ENCODE results near the gene DLX1. TPM values are rescaled to one million over a fixed set of nuclear protein-coding genes. Genes with fewer than 3 reads are reported as not detected.

Gene DLX1
- total RNA-seq, 1 experiment from 2014 or later, result 3.5 TPM

DNA sequence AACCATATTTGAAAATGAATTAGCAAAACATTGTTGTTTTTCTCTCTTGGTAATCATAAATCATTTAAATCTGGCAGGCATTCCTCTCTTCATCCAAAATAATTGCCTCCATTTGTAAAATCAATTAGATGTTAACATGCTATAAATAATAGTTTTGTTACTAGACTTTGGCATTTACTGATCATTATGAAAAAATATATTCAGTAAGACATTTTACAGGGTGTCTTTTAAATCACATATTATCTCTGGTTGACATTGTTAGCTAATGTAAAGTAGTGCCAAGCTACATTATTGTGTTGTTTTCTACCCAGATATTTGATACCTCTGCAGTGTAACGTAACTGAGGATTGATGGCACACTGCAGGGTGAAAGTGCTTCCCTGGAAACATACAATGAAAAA, 31.8 kb upstream of the DLX1 start:
- peaks cover 12% of the 10 kb centered on the region; the same call in 1 of the 2 replicates for H3K4me1 ChIP-seq (ENCODE audit: control insufficient read depth, insufficient read depth, low read length)
- ATAC-seq (no peak), DNase-seq (ENCODE audit: low read depth, low spot score) (no peak)
- no peaks in the 10 kb centered on the region for H3K27me3 ChIP-seq (ENCODE audit: control insufficient read depth, insufficient read depth, low read length)
- no TSS peak for BruUV-seq (replicated peaks)
- CTCF ChIA-PET, result no interaction called here
- no peak overlapping the region for H3K4me3 ChIP-seq (ENCODE audit: low read depth in 2 of 2, low read length in 2 of 2)
- intact Hi-C loops (cut with micrococcal nuclease; ENCODE audit: unreplicated experiment), result no loop called here
- no peaks in the 10 kb centered on the region for H3K36me3 ChIP-seq (ENCODE audit: control insufficient read depth, insufficient read depth, low read length)
- H3K27ac ChIP-seq (ENCODE audit: low read length), result no peak overlapping the region
- no peaks in the 10 kb centered on the region for H3K9me3 ChIP-seq (ENCODE audit: control insufficient read depth, insufficient read depth, low read depth, low read length)
- POLR2A ChIA-PET, result no interaction called here
- TF ChIP-seq, protein P1, sequence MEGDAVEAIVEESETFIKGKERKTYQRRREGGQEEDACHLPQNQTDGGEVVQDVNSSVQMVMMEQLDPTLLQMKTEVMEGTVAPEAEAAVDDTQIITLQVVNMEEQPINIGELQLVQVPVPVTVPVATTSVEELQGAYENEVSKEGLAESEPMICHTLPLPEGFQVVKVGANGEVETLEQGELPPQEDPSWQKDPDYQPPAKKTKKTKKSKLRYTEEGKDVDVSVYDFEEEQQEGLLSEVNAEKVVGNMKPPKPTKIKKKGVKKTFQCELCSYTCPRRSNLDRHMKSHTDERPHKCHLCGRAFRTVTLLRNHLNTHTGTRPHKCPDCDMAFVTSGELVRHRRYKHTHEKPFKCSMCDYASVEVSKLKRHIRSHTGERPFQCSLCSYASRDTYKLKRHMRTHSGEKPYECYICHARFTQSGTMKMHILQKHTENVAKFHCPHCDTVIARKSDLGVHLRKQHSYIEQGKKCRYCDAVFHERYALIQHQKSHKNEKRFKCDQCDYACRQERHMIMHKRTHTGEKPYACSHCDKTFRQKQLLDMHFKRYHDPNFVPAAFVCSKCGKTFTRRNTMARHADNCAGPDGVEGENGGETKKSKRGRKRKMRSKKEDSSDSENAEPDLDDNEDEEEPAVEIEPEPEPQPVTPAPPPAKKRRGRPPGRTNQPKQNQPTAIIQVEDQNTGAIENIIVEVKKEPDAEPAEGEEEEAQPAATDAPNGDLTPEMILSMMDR (IDR thresholded peaks at IDR 0.05), result no peak
- TF ChIP-seq POLR2AphosphoS5 (IDR thresholded peaks at IDR 0.05; ENCODE audit: low read depth, low read length) (no peak), SIN3A (IDR thresholded peaks at IDR 0.05; ENCODE audit: borderline replicate concordance, insufficient read depth, low read depth, low read length) (no peak), TCF7L2 (IDR thresholded peaks at IDR 0.05; ENCODE audit: low read depth, low read length) (no peak)
- TF ChIP-seq, protein P2, sequence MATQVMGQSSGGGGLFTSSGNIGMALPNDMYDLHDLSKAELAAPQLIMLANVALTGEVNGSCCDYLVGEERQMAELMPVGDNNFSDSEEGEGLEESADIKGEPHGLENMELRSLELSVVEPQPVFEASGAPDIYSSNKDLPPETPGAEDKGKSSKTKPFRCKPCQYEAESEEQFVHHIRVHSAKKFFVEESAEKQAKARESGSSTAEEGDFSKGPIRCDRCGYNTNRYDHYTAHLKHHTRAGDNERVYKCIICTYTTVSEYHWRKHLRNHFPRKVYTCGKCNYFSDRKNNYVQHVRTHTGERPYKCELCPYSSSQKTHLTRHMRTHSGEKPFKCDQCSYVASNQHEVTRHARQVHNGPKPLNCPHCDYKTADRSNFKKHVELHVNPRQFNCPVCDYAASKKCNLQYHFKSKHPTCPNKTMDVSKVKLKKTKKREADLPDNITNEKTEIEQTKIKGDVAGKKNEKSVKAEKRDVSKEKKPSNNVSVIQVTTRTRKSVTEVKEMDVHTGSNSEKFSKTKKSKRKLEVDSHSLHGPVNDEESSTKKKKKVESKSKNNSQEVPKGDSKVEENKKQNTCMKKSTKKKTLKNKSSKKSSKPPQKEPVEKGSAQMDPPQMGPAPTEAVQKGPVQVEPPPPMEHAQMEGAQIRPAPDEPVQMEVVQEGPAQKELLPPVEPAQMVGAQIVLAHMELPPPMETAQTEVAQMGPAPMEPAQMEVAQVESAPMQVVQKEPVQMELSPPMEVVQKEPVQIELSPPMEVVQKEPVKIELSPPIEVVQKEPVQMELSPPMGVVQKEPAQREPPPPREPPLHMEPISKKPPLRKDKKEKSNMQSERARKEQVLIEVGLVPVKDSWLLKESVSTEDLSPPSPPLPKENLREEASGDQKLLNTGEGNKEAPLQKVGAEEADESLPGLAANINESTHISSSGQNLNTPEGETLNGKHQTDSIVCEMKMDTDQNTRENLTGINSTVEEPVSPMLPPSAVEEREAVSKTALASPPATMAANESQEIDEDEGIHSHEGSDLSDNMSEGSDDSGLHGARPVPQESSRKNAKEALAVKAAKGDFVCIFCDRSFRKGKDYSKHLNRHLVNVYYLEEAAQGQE (IDR thresholded peaks at IDR 0.05; ENCODE audit: insufficient read depth in 1 of 2, low read depth in 2 of 2, low read length in 1 of 2), result no peak
- in situ Hi-C loops (cut with HindIII; ENCODE audit: low pct_unique_long_range_greater_than_20kb, low sequenced_read_pairs), result no loop called here

DNA sequence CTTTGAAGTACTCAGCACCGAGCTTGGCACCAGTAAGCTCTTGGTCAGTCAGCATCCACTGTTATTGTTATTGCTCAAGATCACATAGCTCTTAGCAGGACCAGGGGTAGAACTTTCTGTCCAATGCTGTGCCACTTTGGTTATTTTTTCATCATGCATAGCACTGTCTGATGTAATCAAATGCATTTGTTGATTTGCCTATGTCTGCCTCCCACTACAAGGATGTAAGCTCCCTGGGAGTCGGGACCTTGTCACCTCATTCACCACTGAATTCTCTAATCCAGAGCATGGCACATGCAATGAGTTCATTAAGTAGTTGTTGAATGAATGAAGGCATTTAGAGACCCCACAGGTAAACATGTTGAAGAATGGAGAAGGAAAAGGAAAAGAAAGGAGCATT, 29.0 kb upstream of the DLX1 start:
- Histone ChIP-seq H3K4me3 (ENCODE audit: low read depth in 2 of 2, low read length in 2 of 2) (no peak overlapping the region), H3K36me3 (ENCODE audit: control insufficient read depth, insufficient read depth, low read length) (no peaks in the 10 kb centered on the region), H3K9me3 (ENCODE audit: control insufficient read depth, insufficient read depth, low read depth, low read length) (no peaks in the 10 kb centered on the region), H3K4me1 (ENCODE audit: control insufficient read depth, insufficient read depth, low read length) (peaks cover 8% of the 10 kb centered on the region; the same call in 1 of the 2 replicates), H3K27me3 (ENCODE audit: control insufficient read depth, insufficient read depth, low read length) (no peaks in the 10 kb centered on the region), H3K27ac (ENCODE audit: low read length) (no peak overlapping the region)
- ATAC-seq, result no peak
- no peak for DNase-seq (ENCODE audit: low read depth, low spot score)
- ChIA-PET POLR2A (interaction anchor here (0.6 kb wide), 1 partner anchor 179 kb away, joined by 10 read pairs; no protein-coding TSS in a partner anchor), CTCF (no interaction called here)
- intact Hi-C loops (cut with micrococcal nuclease; ENCODE audit: unreplicated experiment), result no loop called here
- BruUV-seq (replicated peaks), result no TSS peak
- in situ Hi-C loops (cut with HindIII; ENCODE audit: low pct_unique_long_range_greater_than_20kb, low sequenced_read_pairs), result no loop called here
- TF ChIP-seq, protein P2 (IDR thresholded peaks at IDR 0.05; ENCODE audit: insufficient read depth in 1 of 2, low read depth in 2 of 2, low read length in 1 of 2), result no peak
- TF ChIP-seq, protein P1 (IDR thresholded peaks at IDR 0.05), result no peak
- no peak for TF ChIP-seq TCF7L2 (IDR thresholded peaks at IDR 0.05; ENCODE audit: low read depth, low read length)
- no peak for TF ChIP-seq SIN3A (IDR thresholded peaks at IDR 0.05; ENCODE audit: borderline replicate concordance, insufficient read depth, low read depth, low read length)
- TF ChIP-seq POLR2AphosphoS5 (IDR thresholded peaks at IDR 0.05; ENCODE audit: low read depth, low read length), result no peak

Measured in Panc1 (cell line).